OCI-LY3 (cell line): ENCODE results near the gene DENND6A.

Source experiments
- EZH2phosphoT487 ChIP-seq: fragments of 200-600 bp; shearing (Covaris generic); IDR thresholded peaks from 2 replicates; pipeline ENCODE4 v1.6.1; 2018; ENCODE audit warnings: antibody characterized with exemption, mixed run types, low read depth
- TF ChIP-seq, protein P1 (sequence below): fragments of 200-600, 300-600 bp; sonication (generic); IDR thresholded peaks from 2 replicates; pipeline ENCODE4 v1.5.1; 2014; ENCODE audit warnings: antibody characterized with exemption, low read length, low read depth

DNA sequence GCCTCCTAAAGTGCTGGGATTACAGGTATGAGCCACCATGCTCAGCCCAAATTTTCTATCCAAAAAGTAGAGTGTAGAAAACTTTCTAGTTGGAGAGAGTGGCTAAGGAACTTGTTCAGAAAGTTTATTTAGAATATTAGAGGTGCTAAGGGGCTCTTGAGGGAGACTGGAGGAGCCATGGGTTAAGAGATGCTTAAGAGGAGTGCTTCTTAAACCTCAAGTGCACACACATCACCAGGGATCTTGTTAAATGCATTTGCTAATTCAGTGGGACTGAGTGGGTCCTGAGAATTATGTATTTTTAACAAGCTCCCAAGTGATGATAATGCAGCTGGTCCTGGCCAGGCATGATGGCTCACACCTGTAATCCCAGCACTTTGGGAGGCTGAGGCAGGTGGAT lies 33.5 kb upstream of the DENND6A start:
- TF ChIP-seq, protein P1, sequence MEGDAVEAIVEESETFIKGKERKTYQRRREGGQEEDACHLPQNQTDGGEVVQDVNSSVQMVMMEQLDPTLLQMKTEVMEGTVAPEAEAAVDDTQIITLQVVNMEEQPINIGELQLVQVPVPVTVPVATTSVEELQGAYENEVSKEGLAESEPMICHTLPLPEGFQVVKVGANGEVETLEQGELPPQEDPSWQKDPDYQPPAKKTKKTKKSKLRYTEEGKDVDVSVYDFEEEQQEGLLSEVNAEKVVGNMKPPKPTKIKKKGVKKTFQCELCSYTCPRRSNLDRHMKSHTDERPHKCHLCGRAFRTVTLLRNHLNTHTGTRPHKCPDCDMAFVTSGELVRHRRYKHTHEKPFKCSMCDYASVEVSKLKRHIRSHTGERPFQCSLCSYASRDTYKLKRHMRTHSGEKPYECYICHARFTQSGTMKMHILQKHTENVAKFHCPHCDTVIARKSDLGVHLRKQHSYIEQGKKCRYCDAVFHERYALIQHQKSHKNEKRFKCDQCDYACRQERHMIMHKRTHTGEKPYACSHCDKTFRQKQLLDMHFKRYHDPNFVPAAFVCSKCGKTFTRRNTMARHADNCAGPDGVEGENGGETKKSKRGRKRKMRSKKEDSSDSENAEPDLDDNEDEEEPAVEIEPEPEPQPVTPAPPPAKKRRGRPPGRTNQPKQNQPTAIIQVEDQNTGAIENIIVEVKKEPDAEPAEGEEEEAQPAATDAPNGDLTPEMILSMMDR, result no peak
- TF ChIP-seq EZH2phosphoT487, result no peak
